Fibroblast of skin of abdomen (primary cell): ENCODE results near the gene NRDC.
"Not testable (repeated sequence)": the region's sequence is repeated elsewhere in the genome, so short reads cannot be mapped to it uniquely, and the experiment has no call there.

Experiments
- DNase-seq: peaks from one replicate; pipeline ENCODE4 v3.0.0-alpha.2; 2013

NRDC gene

GRCh38 chr1:51840743-51841461, 37.6 kb downstream of the NRDC start:
- DNase-seq, result no peak

DNA sequence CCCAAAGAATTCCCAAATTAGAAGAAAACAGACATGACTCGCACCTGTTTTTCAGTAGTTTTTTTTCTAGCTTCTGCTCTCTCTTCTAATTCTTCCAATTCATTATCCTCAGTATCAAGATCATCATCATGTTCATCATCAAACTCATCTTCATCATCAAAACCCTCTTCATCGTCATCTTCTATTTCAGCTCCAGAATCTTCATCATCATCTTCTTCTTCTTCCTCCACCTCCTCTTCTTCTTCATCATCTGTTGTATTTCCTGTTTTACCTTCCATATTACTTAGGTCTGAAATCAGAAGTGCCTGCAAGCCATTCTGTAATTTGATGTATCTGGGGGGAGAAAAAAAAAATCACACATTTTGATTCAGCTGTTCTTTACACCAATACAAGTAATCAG, 38.3 kb downstream of the NRDC start:
- no peak for DNase-seq

DNA sequence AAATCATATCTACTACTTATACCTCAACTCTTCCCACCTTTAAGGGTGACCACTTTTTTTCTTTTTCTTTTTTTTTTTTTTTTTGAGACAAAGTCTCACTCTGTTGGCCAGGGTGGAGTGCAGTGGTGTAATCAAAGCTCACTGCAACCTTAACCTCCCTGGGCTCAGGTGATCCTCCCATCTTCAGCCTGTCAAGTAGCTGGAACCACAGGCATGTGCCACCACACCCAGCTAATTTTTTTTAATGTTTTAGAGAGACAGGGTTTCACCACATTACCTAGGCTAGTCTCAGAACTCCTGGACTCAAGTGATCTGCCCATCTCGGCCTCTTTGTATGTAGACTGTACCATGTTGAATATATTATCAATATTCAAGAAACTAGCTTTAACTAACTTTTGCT, 39.4 kb downstream of the NRDC start:
- DNase-seq, result no peak

GRCh38 chr1:51837243-51837642, 41.3 kb downstream of the NRDC start:
- DNase-seq, result no peak

- DNase-seq, result peak; percentile 6
These were observed 44.8 kb downstream of the NRDC start for GRCh38 chr1:51833700-51834099.

- no peak for DNase-seq
These were observed 49.5 kb downstream of the NRDC start for GRCh38 chr1:51829058-51829457.

DNA sequence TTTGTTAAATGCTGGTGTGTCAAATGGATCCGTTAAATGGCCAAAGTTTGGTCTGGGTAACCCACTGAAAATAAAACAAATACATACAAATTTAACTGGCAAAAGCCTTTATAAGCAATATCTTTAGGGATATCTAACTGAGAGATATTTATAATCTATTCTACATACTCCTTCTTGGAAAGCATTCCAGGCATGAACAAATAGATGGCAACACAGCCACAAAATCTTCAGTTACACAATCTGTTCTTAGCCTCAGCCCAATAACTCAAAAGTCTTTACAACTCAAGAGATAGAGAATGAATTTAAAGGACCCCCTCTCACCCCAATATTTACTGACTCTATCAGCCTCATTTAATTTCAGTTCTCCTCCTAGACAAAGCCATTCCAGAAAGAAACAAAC, 58.7 kb downstream of the NRDC start:
- peak; percentile 2 for DNase-seq

GRCh38 chr1:51819021-51819420, 59.5 kb downstream of the NRDC start:
- not testable (repeated sequence) for DNase-seq

GRCh38 chr1:51818487-51818886, 60.0 kb downstream of the NRDC start:
- no peak for DNase-seq

DNA sequence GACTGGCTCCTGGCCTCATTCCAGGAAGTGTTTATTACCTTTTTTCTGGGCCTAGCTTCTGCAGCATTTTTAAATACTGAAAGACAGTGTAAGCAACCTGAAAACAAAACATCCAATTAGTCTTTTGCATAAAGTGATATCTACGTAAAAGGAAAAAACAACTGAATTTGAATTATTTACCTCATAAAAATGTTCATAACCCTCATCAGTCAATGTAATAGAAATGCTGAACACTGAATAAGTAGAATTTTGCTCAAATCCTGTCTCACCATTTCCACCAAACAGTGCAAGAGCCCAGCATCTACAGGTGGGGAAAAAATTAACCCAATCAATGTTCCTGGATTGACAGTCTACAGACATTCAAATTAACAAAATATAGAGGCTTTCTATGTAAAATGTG, 64.0 kb downstream of the NRDC start:
- no peak for DNase-seq

DNA sequence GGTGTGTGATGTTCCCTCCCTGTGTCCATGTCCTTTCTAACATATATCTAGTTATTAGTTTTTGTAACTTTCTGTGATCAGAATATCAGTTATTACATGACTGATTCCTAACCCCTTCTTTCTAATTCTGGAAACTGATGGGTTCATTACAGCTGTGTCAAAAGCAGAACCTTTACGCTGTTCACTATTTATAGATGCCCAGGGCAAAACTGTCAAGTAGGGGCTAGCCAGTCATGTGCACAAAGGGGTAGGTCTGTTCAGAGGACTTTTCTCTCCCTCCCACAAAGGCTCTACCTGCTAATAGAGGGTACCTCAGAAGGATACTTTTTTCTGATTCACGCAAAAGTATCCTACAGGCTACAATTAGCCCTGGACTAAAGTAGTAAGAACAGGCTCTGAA, 79.2 kb downstream of the NRDC start:
- no peak for DNase-seq

DNA sequence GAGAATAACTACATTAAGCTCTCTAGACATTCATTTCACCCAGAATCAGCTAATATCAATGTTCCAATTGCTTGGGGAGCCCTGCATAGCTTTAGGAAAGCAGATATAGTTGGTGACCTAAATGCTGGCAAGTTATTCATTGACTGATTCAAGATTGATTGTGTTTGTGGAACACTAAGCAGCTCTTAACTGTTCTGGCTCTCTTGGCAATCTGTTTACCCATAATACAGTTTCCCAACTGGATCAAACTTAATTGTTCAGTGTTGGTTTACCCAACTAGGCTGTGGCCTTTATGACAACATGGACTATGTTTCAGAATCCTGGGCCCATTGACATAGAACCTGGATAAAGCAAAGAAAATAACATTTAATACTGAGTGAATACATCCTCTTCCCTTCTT, 83.7 kb downstream of the NRDC start:
- no peak for DNase-seq

DNA sequence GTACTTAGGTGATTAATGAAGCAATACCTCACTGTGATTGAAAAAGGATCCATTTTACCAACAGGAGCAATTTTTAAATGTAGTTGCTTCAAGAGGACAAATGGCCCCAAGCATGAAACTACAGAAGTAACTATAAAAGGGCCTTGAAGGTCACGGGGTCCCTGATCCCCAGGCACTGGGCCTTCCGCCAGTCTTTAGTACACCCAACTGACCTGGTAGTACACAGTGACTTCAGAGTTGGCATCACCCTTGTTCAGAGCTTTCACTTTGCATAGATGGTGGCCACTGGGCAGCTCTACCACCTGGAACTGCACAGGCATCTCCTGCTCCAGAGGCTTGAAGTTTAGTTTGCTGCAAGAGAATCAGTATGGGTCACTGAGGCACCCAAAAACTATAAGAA, 84.3 kb downstream of the NRDC start:
- DNase-seq, result no peak

DNA sequence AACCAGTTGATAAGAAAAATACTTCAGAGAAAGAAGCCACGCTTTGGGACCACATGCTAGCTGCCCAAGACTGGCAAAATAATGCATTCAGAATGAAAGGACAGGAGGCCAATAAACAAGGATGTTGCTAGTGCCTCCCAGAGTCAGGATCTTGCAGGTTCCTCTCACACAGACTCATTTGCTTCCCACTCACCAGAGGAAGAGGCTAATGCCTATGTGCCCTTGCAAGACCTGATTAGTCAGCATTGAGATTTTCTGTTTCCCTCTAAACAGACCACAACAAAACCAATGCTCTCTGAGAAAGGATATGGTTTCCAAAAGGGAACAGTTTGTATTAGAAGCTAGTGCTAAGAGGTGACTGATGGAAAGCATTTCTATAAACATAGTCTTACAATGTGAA, 85.7 kb downstream of the NRDC start:
- peak; percentile 17 for DNase-seq

- no peak for DNase-seq
These were observed 86.6 kb downstream of the NRDC start for GRCh38 chr1:51791888-51792287.

DNA sequence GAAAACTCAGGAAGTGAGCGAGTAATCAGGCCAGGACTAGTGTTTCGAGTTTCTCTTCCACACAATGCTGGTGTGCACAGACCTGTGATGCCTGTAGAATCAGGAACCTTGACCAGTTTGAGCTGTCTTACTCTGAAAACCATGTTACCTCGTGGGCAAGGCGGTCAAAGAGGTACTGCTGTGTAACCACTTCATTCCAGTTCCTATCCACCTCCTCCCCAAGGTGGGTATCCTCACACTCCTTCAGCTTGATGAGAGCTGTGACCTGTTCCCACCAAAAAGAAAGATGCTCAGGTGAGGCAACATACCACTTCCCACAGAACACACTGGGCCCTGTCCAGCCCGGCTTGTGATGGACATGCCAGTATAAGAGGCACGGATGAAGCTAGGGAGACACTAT, 88.1 kb downstream of the NRDC start:
- DNase-seq, result no peak

DNA sequence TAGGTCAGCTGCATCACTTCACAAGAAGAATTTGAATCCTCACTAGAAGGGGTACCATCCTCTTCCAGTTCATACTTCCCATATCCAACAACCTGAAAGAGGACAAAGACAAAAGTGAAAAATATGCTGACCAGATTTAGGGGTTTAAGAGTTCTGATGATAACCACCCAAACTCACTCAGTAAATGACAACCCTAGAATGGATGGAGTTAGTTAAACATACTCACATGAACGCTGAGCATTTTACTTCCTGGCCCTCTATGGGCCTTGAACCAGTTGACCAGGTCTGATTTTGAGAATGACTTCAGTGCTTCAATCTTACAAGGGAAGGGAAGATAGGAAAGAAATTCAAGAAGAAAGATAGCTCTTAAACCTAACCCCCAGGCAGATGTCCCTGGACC, 89.2 kb downstream of the NRDC start:
- DNase-seq, result no peak

GRCh38 chr1:51788938-51789337, 89.6 kb downstream of the NRDC start:
- no peak for DNase-seq

DNA sequence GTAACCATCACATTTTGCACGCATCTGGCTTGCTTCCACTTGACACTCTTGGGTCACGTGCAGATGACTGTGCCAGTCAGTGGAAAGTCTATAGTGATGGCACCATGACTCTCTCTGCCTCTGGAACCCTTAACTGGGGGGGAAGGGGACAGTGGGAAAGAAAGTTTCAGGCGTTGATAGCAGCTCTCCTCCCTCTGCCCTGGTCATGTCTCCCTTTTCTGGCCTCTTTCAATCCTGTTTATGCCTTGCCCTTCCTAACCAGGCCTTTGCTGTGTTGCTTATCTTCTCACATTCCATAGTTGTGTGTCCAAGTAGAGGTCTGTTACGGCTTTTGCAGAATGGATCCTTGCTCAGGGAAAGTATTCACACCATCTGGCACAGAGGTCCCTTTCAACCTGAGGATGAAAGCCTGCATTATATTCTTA, 93.5 kb downstream of the NRDC start:
- DNase-seq, result no peak

DNA sequence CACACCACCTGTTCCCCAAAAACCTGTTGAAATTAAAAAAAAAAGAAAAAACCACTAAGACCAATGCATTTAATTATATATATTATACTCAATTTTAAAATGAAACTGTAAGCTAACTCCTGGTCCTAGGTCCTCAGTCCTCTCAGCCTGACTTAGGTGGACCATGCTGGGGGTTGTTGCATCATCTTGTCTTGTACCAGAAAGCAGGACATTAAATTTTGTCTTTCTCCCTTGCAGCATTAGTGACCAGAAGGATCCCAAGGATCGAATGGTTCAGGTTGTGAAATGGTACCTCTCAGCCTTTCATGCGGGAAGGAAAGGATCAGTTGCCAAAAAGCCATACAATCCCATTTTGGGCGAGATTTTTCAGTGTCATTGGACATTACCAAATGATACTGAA, 97.6 kb downstream of the NRDC start:
- DNase-seq, result no peak

DNA sequence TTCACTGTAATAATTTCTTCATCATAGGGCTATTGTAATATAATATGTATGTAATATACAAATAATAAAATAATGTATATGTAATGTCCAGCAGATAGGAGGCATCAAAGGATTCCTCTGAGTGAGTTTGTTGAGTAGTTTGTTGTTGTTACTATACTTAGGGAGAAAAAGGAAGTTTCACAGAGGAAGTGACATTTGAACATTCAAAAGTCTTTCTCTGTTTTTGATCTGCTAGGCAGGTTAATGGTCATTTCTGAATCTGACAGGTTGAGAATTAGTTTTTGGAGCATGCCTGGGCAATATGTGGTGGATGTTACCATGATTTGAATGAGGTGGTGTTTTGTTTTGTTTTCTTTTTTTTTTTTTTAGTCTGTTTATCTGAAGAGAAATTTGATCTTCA, 102.1 kb downstream of the NRDC start:
- no peak for DNase-seq

GRCh38 chr1:51768971-51769588, 109.4 kb downstream of the NRDC start:
- DNase-seq, result peak; percentile 64

DNA sequence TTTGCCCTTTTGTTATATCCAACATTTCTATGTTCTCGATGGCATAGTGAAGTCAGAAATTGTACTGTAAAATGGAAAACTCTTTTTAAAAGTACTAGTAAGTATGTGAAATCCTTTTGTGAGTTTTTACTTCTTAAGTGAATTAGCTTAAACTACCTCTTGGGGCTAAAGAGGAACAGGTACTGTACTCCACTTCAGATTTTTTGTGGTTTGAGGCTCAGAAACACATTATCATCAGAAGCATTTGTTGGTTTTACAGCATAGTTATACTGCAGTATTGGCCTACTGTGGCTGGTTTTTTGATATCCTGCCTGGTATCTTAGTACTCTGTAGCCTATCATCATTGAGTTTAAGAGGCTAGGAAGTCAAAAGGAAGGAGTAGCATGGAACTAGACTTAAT, 117.2 kb downstream of the NRDC start:
- no peak for DNase-seq

GRCh38 chr1:51760872-51761271, 117.7 kb downstream of the NRDC start:
- no peak for DNase-seq

DNA sequence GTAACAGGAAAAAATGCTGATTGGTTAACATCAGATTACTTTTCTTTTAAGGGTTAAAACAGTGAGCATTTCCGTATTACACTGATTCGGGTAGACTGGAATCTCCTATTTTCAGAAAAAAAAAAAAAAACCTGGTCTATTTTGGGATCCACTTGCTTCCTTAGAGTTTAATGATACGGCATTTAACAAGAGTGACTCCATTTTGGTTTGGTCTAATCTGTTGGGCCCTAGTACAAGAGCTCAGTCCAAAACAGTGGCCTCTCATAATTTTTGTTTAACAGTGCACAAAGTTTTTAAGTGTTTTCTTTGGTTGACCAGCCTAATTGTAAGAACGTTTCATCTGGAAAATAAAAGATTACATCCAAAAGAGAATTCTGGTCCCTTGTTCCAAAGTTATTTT, 120.2 kb downstream of the NRDC start:
- DNase-seq, result no peak
